GM12891 (cell line): Measurements from ENCODE around the gene RAN.

ENCODE experiments used
- DNase-seq: peaks from one replicate; pipeline ENCODE4 v3.0.0; 2011; ENCODE audit warnings: low spot score; ENCODE audit not compliant: insufficient read length
- FAIRE-seq: peaks from 2 replicates; lab custom pipeline; 2011; peaks lifted over from hg19 to GRCh38; lab: Jason Lieb, UNC
- PAX5 ChIP-seq: IDR thresholded peaks from 2 replicates; pipeline ENCODE4 v1.6.1; 2011; ENCODE audit warnings: low read length, moderate library complexity, mild to moderate bottlenecking; ENCODE audit not compliant: insufficient read depth, severe bottlenecking
- POLR2A ChIP-seq: IDR thresholded peaks from 2 replicates; pipeline ENCODE4 v1.6.1; 2011; ENCODE audit warnings: low read depth, low read length, control low read depth
- POLR2AphosphoS5 ChIP-seq: IDR thresholded peaks from 2 replicates; pipeline ENCODE4 v1.6.1; 2011; ENCODE audit warnings: low read depth, low read length, control low read depth
- POU2F2 ChIP-seq: IDR thresholded peaks from 2 replicates; pipeline ENCODE4 v1.6.1; 2011; ENCODE audit warnings: low read depth, mild to moderate bottlenecking, control low read depth, low read length, moderate library complexity
- SPI1 ChIP-seq: IDR thresholded peaks from 2 replicates; pipeline ENCODE4 v1.6.1; 2011; ENCODE audit warnings: low read depth, low read length, control low read depth
- TAF1 ChIP-seq: IDR thresholded peaks from 2 replicates; pipeline ENCODE4 v1.6.1; 2011; ENCODE audit warnings: low read depth, low read length, control low read depth

RAN gene

DNA sequence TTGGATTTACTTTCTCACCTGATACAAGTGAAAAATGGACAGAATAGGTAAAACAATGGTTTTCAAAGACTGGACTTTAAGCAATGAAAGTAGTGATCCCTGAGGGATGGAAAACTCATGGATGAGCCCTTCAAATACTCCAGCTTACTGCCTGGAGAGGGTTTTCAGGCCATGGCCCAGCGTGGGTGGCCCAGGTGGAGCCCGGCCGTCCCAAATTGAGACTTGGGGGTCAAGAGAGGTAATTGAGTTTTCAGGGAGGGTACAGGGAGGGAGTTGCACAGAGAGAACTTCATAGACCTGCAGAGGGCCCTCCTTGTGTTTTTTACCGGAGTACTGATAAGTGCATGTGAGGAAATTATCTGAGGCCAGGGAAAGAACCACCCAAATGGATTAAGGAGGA is 37.2 kb downstream of the RAN start:
- FAIRE-seq: no peak

DNA sequence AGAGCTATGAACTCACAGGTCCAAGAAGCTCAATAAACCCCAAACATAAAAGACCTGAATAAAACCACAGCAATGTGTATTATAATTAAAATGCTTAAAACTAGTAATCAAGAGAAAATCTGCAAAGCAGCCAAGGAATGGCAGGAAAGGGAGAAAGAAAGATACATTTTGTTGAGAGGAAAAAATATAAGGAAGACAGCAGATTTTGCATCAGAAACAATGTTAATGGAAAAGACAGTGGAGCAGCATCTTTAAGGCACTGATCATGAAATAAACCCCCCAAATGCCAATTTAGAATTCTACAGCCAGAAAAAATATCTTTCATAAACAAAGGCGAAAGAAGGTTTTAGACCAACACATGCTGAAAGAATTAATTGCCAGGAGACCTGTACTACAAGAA is 39.3 kb downstream of the RAN start:
- TF ChIP-seq POLR2AphosphoS5 (no peak), SPI1 (no peak), POLR2A (no peak), PAX5 (no peak), POU2F2 (no peak), TAF1 (no peak)
- DNase-seq (no peak), FAIRE-seq (no peak)

More for the DNA sequence above, 37.2 kb downstream of the RAN start:
- TF ChIP-seq PAX5 (no peak), POLR2A (no peak), POLR2AphosphoS5 (no peak), TAF1 (no peak), SPI1 (no peak), POU2F2 (no peak)
- no peak for DNase-seq

DNA sequence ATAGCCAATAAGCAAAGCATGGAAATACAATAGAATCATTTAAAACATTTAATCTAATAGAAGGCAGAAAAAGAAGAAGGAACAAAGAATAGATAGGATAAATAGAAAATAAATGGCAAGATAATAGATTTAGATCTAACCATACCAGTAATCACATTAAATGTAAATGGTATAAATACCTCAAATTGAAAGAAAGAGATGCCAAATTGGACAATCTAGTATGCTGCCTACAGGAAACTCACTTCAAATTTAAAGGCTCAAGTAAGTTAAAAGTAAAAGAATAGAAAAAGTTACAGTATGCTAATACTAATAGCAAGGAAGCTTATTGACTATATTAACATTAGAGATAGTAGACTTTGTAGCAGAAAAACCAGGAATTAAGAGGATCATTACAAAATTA is 40.1 kb downstream of the RAN start:
- FAIRE-seq (no peak), DNase-seq (no peak)
- TF ChIP-seq SPI1: no peak
- no peak for TF ChIP-seq POLR2AphosphoS5
- no peak for TF ChIP-seq POLR2A

DNA sequence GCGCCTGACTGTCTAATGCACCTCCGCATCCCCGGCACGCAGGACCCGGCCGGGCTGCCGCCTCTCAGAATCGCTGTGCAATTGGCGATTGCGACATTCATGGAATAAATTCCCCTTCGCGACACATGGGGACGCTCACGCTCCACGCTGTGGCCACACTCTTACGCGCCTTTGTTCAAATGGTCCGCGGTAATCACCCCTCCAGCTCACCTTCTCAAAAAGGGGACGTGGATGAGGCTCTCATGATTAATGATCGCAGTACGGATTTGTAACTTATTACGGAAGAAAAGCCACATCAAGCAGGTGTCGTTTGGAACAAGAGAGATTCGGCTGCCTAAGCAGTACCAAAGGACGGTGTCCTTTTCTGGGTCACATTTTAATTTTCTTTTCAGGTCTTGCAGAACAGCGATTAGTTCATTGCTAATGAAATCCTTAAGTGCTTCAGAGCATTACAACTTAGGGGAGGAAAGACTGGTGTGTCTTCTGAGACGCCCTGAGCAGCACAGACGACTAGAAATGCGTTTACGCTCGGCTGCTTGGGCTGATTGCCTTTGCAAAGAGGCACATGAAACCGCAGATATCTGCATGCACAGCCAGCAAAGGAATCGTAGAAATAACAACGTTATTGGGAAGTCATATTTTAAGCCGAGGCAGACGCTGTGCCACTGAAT is 44.5 kb downstream of the RAN start:
- FAIRE-seq (peak; percentile 72), DNase-seq (peak; percentile 51)
- TF ChIP-seq TAF1: no peak
- peak; percentile 44; the same call in 1 of the 2 replicates for TF ChIP-seq POU2F2

DNA sequence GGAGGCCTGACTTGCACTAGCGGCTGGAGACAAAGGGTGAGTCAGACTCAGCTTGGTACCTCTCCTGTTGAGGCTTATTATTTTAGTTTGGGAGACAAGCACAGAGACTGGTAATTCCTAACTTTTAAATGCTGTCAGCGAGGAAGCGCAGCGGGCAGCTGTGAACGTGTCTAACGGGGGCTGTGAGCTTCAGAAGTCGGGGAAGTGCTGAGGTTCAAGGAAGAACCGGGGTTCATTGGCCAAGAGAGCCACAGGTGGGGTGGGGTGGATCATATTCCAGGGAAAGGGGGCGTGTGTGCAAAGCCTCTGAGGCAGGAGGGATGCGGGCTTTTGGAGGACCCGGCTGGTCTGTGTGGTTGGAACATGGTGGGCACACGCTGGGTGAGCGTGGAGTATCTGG is 45.7 kb downstream of the RAN start:
- no peak for FAIRE-seq
- no peak for DNase-seq
- no peak for TF ChIP-seq TAF1
- TF ChIP-seq SPI1: no peak
- no peak for TF ChIP-seq POLR2AphosphoS5
- TF ChIP-seq POU2F2: no peak
- no peak for TF ChIP-seq POLR2A
- no peak for TF ChIP-seq PAX5

DNA sequence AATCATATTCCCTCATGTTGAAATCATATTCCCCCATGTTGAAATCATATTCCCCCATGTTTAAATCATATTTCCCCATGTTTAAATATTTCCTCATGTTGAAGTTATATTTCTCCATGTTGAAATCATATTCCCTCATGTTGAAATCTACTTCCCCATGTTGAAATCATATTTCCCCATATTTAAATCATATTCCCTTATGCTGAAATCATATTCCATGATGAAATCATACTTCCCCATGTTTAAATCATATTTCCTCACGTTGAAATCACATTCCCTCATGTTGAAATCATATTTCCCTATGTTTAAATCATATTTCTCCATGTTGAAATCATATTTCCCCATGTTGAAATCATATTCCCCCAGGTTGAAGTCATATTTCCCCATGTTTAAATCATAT is 47.2 kb downstream of the RAN start:
- FAIRE-seq (no peak), DNase-seq (no peak)
- TF ChIP-seq TAF1 (no peak), POLR2AphosphoS5 (no peak), PAX5 (no peak), POLR2A (no peak), POU2F2 (no peak), SPI1 (no peak)

DNA sequence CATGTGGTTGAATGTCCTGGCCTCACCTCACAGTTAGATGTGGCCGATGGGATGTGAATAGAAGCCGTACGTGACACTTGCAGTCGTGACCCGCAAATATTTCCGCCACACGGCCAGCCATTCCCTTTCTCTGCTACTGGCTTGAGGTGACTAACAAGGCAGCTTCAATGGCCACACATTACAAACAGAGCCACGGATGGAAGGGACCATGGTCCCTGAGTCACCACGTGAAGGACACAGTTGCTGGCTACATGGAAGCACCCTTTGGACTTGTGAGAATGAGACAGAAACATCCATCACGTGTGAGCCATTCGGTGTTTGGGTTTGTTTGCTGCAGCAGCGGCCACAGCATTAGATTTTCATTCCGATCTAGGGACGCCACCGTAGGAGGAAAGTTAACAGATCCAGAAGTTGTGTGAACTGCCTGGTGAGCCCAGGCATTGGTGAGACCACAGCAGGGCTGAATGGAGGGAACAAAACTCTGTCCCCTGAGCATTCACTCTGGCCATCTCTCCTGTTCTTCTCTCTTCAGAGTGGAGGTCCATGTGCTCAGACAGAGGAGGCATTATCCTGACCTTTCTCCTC is 48.3 kb downstream of the RAN start:
- no peak for FAIRE-seq
- no peak for DNase-seq

DNA sequence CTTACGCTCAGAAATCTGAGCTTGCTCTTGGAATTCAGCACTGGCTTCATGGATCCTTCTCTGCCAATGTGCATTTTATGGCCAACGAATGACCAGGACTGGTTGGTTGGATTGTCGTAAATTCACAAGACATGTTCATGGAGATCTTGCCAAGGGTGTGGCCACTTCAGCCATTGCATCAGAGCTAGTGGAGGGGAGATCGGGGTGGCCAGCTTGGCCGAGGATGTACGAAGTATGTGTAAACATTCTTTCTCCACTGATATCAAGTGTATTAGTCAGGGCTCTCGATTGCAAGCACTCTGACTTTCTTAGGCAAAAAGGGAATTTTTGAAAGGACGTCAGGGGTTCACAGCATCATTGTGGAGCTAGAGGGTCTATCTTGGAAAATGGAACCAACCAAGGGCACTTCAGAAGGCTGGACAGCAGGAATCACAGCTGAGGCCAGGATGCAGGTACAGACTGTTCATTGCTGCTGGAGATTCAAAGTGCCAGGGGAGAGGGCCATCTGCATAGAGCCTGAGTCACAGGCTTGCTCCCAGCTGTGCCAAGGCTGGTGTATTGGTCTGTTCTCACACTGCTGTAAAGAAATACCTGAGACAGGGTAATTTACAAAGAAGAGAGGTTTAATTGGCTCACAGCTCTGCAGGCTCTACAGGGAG is 49.0 kb downstream of the RAN start:
- TF ChIP-seq SPI1 (no peak), POLR2A (no peak), PAX5 (no peak), TAF1 (no peak), POU2F2 (no peak), POLR2AphosphoS5 (no peak)
- DNase-seq: no peak
- FAIRE-seq: no peak

More for the DNA sequence above, 48.3 kb downstream of the RAN start:
- TF ChIP-seq TAF1 (no peak), PAX5 (no peak), POLR2A (no peak), POU2F2 (no peak), SPI1 (no peak), POLR2AphosphoS5 (no peak)

DNA sequence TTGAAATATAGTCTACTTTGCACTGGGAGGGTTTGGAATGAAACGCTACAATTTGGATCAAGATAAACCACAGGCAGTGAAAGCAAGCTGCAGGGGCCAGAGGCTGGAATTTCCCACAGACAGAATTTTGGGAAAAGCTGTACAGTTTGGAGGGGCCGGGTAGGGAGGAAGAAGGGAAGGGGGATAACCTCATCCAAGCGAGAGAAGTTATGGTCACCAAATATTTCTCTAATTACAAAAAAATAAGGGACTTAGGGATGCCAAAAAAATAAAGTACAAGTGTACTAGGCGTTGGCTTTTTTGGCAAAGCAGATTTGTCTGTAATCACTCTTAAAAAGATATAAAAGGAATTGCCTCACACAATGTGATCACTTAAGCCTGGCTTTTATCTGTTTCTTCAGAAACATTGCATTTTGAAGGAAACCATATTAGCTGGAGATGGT is 50.7 kb downstream of the RAN start:
- no peak for DNase-seq
- no peak for TF ChIP-seq POU2F2
- TF ChIP-seq SPI1: no peak
- TF ChIP-seq POLR2AphosphoS5: no peak
- FAIRE-seq: no peak

DNA sequence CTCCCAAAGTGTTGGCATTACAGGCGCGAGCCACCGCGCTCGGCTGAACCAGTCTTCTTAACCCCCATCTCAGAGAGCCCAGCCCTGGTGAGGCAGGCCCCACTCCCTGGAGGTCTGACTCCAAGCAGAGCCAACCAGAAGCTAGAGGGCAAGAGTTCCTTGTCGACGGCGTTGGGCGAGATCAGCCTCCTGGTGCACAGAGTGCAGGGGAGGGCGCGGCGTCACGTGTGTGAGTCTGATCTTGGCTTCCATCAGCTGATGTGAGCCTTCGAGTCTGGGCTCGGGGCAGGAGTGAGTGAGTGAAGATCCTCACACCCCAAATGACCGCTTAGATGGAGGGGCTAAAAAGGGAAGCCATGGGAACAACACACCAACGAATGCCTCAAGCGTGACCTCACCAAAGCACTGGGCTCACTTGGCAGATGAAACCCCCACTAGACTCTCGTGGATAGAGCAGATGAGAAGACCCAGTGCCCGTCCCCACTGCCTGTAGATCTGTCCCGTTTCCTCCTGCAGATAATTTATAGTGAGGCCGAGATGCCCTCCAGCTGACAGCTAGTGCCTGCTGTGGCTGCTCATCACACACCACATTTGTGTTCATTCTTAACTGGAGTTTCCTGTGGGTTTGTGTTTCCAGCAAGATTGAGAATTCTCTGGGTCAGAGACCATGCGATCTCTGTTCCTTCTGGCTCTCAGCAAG is 53.2 kb downstream of the RAN start:
- DNase-seq: no peak
- TF ChIP-seq POLR2AphosphoS5 (no peak), SPI1 (no peak)
- no peak for FAIRE-seq
